WTC11 (cell line): ENCODE results near the gene PTPRU. TPM values are rescaled to one million over a fixed set of nuclear protein-coding genes. Genes with fewer than 3 reads are reported as not detected.

ENCODE experiments used
- ATAC-seq: fragments of 200-7000 bp; cut with Tn5 transposase; 2 replicates; pipeline ENCODE4 v1.10.0; 2021; ENCODE audit warnings: mild to moderate bottlenecking, moderate library complexity
- CTCF ChIA-PET: fragments of 300-600 bp; sonication (Branson Sonifier 250); formaldehyde crosslinking; loops from one replicate; lab custom pipeline; 2021; ENCODE audit warnings: antibody characterized with exemption; lab: Charles Lee
- POLR2A ChIA-PET: fragments of 350-600 bp; sonication (Branson Sonifier 250); formaldehyde crosslinking; loops from one replicate; lab custom pipeline; 2021; ENCODE audit warnings: antibody characterized with exemption; lab: Charles Lee
- DNase-seq: peaks from one replicate; pipeline ENCODE4 v3.0.0; 2021; ENCODE audit warnings: low spot score
- H3K27ac Mint-ChIP-seq: 2 replicates; pipeline ENCODE4 v1.8.0; 2021; ENCODE audit warnings: mixed read lengths
- H3K27me3 Mint-ChIP-seq: 2 replicates; pipeline ENCODE4 v1.8.0; 2021; ENCODE audit warnings: low read depth, mild to moderate bottlenecking, moderate library complexity, mixed read lengths
- H3K36me3 Mint-ChIP-seq: 2 replicates; pipeline ENCODE4 v1.8.0; 2021; ENCODE audit warnings: mixed read lengths
- H3K4me1 Mint-ChIP-seq: 2 replicates; pipeline ENCODE4 v1.8.0; 2022; ENCODE audit warnings: mixed read lengths
- H3K4me3 Mint-ChIP-seq: 2 replicates; pipeline ENCODE4 v1.8.0; 2021; ENCODE audit warnings: mild to moderate bottlenecking, moderate library complexity, mixed read lengths
- H3K9me3 Mint-ChIP-seq: 2 replicates; pipeline ENCODE4 v1.8.0; 2021; ENCODE audit warnings: mixed read lengths
- ATF2 ChIP-seq: sonication (generic); formaldehyde crosslinking; IDR thresholded peaks from 2 replicates; pipeline ENCODE4 v1.8.1; 2022; ENCODE audit warnings: low read depth, missing genetic modification reagents, borderline replicate concordance
- ATF3 ChIP-seq: sonication (generic); formaldehyde crosslinking; conservative IDR thresholded peaks from 2 replicates; pipeline ENCODE4 v1.8.1; 2022; ENCODE audit warnings: mild to moderate bottlenecking, missing genetic modification reagents
- CREB1 ChIP-seq: sonication (generic); formaldehyde crosslinking; IDR thresholded peaks from 2 replicates; pipeline ENCODE4 v1.8.0; 2023; ENCODE audit warnings: mild to moderate bottlenecking, missing genetic modification reagents
- E2F4 ChIP-seq: sonication (generic); formaldehyde crosslinking; IDR thresholded peaks from 2 replicates; pipeline ENCODE4 v1.8.1; 2022; ENCODE audit warnings: low read depth, mild to moderate bottlenecking, moderate library complexity, missing genetic modification reagents, borderline replicate concordance
- JUN ChIP-seq: sonication (generic); formaldehyde crosslinking; IDR thresholded peaks from 2 replicates; pipeline ENCODE4 v1.8.0; 2023; ENCODE audit warnings: mild to moderate bottlenecking, missing genetic modification reagents
- KAT7 ChIP-seq: sonication (generic); formaldehyde crosslinking; IDR thresholded peaks from 2 replicates; pipeline ENCODE4 v1.8.1; 2023; ENCODE audit warnings: missing genetic modification reagents, mild to moderate bottlenecking, borderline replicate concordance
- NR2C2 ChIP-seq: sonication (generic); formaldehyde crosslinking; IDR thresholded peaks from 2 replicates; pipeline ENCODE4 v1.8.0; 2022; ENCODE audit warnings: mild to moderate bottlenecking, missing genetic modification reagents
- PRDM15 ChIP-seq: sonication (generic); formaldehyde crosslinking; IDR thresholded peaks from 2 replicates; pipeline ENCODE4 v1.8.0; 2022; ENCODE audit warnings: missing genetic modification reagents
- PREB ChIP-seq: sonication (generic); formaldehyde crosslinking; IDR thresholded peaks from 2 replicates; pipeline ENCODE4 v1.8.1; 2022; ENCODE audit warnings: mild to moderate bottlenecking, missing genetic modification reagents, moderate library complexity, borderline replicate concordance
- PRRX2 ChIP-seq: fragments of 250-450 bp; sonication (Bioruptor Pico); IDR thresholded peaks from 2 replicates; pipeline ENCODE4 v1.8.0; 2021; ENCODE audit warnings: mild to moderate bottlenecking
- RORB ChIP-seq: fragments of 250-450 bp; sonication (Bioruptor Pico); IDR thresholded peaks from 2 replicates; pipeline ENCODE4 v1.9.0; 2021; ENCODE audit warnings: mild to moderate bottlenecking
- SOX15 ChIP-seq: fragments of 250-450 bp; sonication (Bioruptor Pico); IDR thresholded peaks from 2 replicates; pipeline ENCODE4 v1.9.0; 2021; ENCODE audit warnings: mild to moderate bottlenecking
- STAT6 ChIP-seq: sonication (generic); formaldehyde crosslinking; conservative IDR thresholded peaks from 2 replicates; pipeline ENCODE4 v1.8.1; 2023; ENCODE audit warnings: mild to moderate bottlenecking, low read depth, missing genetic modification reagents, moderate library complexity
- ZNF232 ChIP-seq: sonication (generic); formaldehyde crosslinking; IDR thresholded peaks from 2 replicates; pipeline ENCODE4 v1.8.0; 2022; ENCODE audit warnings: mild to moderate bottlenecking, missing genetic modification reagents
- total RNA-seq: library from RNA; stranded (reverse); gene quantifications from 3 replicates; pipeline ENCODE4 v1.2.3, GENCODE V29; 2021

PTPRU gene
- total RNA-seq, 1 experiment from 2014 or later: 75.4 TPM

- Mint-ChIP-seq H3K4me1 (peaks cover 3% of the 10 kb centered on the region; the same call in 1 of the 2 replicates), H3K9me3 (peaks cover 15% of the 10 kb centered on the region), H3K36me3 (no peaks in the 10 kb centered on the region), H3K27me3 (peaks cover 26% of the 10 kb centered on the region), H3K27ac (no peak overlapping the region), H3K4me3 (no peak overlapping the region)
- ATAC-seq (no peak), DNase-seq (no peak)
- TF ChIP-seq ATF2 (CRISPR knock-in tag) (no peak), PRDM15 (CRISPR knock-in tag) (no peak), RORB (CRISPR knock-in tag) (no peak), CREB1 (no peak), STAT6 (CRISPR knock-in tag) (no peak), E2F4 (CRISPR knock-in tag) (no peak), ZNF232 (CRISPR knock-in tag) (no peak), KAT7 (CRISPR knock-in tag) (no peak), JUN (CRISPR knock-in tag) (no peak), SOX15 (no peak), PREB (CRISPR knock-in tag) (no peak), NR2C2 (CRISPR knock-in tag) (no peak), PRRX2 (CRISPR knock-in tag) (no peak), ATF3 (CRISPR knock-in tag) (no peak)
- POLR2A ChIA-PET: no interaction called here
- CTCF ChIA-PET: interaction anchor here (1.1 to 2.2 kb wide), 2 partner anchors 12 to 44 kb away, joined by 3 to 7 read pairs; no protein-coding TSS in a partner anchor
Observed at GRCh38 chr1:29352719-29353420, 116.5 kb downstream of the PTPRU start.
